Measurements from ENCODE around the gene ZNF385D.

ZNF385D gene

DNA sequence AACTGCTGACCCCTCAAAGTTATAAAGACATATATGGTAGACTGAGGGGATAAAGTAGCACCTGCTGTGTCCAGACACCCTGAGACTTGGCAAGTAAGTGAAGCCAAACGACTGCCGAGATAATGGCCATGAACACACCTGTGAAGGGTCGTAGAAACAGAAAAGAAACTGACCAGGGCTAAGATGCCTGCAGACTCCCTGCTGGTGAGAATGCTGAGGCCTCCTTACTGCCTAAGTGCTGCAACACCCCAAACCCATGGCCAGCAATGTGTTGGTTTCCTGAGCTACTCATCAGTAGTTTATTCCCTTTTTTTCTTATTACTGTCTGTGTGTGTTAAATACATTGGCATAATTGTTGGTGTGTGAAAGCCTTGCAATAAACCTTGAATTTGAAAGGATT lies 233.8 kb downstream of the ZNF385D start:
- TF ChIP-seq MYC (IDR thresholded peaks at IDR 0.05; ENCODE audit: low read depth, low read length) (no peak), POLR2A (IDR thresholded peaks at IDR 0.05; ENCODE audit: extremely low read depth, insufficient read length) (no peak)
- TF ChIP-seq, protein P1, sequence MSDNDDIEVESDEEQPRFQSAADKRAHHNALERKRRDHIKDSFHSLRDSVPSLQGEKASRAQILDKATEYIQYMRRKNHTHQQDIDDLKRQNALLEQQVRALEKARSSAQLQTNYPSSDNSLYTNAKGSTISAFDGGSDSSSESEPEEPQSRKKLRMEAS (IDR thresholded peaks at IDR 0.05; ENCODE audit: low read depth, low read length), result no peak
- TF ChIP-seq, protein P2, sequence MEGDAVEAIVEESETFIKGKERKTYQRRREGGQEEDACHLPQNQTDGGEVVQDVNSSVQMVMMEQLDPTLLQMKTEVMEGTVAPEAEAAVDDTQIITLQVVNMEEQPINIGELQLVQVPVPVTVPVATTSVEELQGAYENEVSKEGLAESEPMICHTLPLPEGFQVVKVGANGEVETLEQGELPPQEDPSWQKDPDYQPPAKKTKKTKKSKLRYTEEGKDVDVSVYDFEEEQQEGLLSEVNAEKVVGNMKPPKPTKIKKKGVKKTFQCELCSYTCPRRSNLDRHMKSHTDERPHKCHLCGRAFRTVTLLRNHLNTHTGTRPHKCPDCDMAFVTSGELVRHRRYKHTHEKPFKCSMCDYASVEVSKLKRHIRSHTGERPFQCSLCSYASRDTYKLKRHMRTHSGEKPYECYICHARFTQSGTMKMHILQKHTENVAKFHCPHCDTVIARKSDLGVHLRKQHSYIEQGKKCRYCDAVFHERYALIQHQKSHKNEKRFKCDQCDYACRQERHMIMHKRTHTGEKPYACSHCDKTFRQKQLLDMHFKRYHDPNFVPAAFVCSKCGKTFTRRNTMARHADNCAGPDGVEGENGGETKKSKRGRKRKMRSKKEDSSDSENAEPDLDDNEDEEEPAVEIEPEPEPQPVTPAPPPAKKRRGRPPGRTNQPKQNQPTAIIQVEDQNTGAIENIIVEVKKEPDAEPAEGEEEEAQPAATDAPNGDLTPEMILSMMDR (IDR thresholded peaks at IDR 0.05; ENCODE audit: low read depth, low read length), result no peak
- no peak for DNase-seq (ENCODE audit: low read depth)

DNA sequence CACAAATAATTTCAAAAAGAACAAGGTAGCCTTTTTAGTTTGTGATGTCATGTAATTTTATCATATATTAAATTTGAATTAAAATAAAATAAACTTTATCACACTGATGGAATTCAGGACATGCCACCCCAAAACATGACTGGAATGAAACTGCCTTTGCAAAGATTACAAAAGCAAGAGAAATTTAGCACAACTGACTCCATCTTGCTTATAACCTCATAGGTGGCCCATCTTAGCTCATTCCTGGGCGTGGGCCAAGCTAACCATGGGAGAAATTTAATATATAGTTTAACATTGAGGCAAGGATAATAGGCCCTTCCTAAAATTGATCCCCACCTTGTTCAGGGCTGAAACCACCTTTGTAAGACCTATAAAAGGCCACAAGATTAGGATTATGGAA lies 235.6 kb downstream of the ZNF385D start:
- no peak overlapping the region for H3K4me3 ChIP-seq (ENCODE audit: low read depth, low read length)
- TF ChIP-seq, protein P2 (IDR thresholded peaks at IDR 0.05; ENCODE audit: low read depth, low read length), result no peak
- TF ChIP-seq MYC (IDR thresholded peaks at IDR 0.05; ENCODE audit: low read depth, low read length), result no peak
- no peak for TF ChIP-seq POLR2A (IDR thresholded peaks at IDR 0.05; ENCODE audit: extremely low read depth, insufficient read length)
- TF ChIP-seq, protein P1 (IDR thresholded peaks at IDR 0.05; ENCODE audit: low read depth, low read length), result no peak
- no peak for DNase-seq (ENCODE audit: low read depth)

More for the DNA sequence above, 233.8 kb downstream of the ZNF385D start:
- no peak overlapping the region for H3K4me3 ChIP-seq (ENCODE audit: low read depth, low read length)

DNA sequence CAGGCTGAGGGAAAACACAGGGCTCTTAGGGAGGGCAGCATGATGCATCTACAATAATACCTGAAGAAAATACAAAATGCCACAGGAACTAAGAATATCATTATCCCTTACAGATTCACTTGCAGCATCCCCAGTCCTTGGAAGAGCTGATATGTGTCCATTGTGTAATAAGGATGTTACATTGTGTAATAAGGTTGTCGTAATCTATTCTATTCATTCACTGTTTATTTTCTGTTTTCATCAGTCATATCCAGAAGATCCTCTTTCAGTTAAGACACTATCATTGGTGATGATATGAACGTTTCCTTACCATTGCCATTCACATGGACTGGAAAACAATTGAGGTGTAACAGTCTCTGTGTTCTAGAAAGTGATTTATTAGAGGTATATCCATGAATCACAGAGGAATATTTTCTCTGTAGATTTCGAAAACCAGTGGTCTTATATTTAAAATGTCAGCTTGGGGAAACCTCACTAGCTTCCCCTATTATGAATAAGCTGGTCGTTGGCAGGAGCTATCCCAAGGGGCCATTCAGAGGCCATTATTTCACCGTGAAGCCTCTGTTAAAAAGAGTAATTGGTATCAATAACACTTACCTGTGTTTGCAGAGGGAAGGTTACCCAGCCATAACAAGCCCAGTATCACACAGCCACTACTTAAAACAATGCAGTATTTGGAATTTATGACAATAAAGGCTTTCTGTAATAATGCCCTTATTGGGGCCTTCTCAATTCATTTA lies 241.1 kb downstream of the ZNF385D start:
- TF ChIP-seq, protein P1 (IDR thresholded peaks at IDR 0.05; ENCODE audit: low read depth, low read length), result no peak
- TF ChIP-seq POLR2A (IDR thresholded peaks at IDR 0.05; ENCODE audit: extremely low read depth, insufficient read length) (no peak), MYC (IDR thresholded peaks at IDR 0.05; ENCODE audit: low read depth, low read length) (no peak)
- TF ChIP-seq, protein P2 (IDR thresholded peaks at IDR 0.05; ENCODE audit: low read depth, low read length), result no peak
- peak; percentile 59 for DNase-seq (ENCODE audit: low read depth)

DNA sequence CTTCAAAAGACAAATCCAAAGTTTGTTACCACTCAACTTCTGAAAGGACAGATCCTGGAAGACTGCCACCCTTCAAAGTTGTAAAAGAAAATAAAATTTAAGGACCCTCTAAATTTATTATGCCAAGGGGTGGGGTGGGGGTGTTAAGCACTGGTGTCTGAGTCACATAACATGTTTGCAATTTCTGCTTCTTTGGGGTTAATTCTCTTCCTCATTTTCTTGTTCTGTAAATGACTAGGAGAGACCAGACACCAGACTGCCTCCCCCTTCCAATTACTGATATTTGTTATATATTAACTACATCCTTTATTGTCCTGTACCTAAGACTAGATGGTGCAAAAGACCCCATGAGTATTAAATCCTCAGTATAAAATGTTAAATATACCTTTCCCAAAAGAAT lies 242.8 kb downstream of the ZNF385D start:
- H3K4me3 ChIP-seq (ENCODE audit: low read depth, low read length), result no peak overlapping the region
- DNase-seq (ENCODE audit: low read depth), result peak; percentile 55
- TF ChIP-seq MYC (IDR thresholded peaks at IDR 0.05; ENCODE audit: low read depth, low read length), result no peak
- TF ChIP-seq POLR2A (IDR thresholded peaks at IDR 0.05; ENCODE audit: extremely low read depth, insufficient read length), result no peak
- TF ChIP-seq, protein P1 (IDR thresholded peaks at IDR 0.05; ENCODE audit: low read depth, low read length), result no peak
- TF ChIP-seq, protein P2 (IDR thresholded peaks at IDR 0.05; ENCODE audit: low read depth, low read length), result no peak

More for the DNA sequence above, 241.1 kb downstream of the ZNF385D start:
- no peak overlapping the region for H3K4me3 ChIP-seq (ENCODE audit: low read depth, low read length)

DNA sequence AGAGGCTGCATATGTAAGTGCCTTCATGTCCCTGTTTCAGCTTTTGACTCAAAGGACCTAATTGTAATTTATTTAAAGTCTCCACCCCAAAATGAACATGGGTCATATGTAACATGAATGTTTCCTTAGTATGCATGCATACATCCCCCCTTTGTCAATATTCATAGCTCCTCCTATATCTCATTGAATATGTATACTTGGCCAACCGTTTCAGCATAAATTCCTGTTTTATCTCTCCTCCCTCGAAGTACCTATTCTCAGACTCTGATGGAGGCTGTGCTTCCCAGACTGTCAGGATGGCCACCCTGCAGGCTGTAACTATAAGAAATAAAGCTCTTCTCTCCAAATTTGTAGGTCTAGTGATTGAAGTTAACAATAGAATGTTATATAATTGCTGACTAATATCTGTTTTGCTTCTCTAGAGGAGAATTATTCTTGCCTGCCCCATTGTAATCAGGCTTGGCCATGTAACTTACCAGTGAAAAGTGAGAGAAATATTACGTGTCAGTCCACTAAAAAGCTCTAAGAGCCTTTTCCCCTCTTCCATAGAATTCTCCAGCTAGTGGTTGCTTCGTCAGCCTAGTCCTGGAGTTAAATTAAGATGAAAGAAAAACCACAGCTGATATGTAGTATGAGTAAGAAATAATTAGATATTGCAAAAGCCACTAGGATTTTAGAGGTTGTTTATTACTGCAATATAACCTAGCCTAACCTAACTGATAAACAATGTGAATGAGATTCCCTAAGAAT lies 245.1 kb downstream of the ZNF385D start:
- TF ChIP-seq, protein P2 (IDR thresholded peaks at IDR 0.05; ENCODE audit: low read depth, low read length), result no peak
- TF ChIP-seq POLR2A (IDR thresholded peaks at IDR 0.05; ENCODE audit: extremely low read depth, insufficient read length) (no peak), MYC (IDR thresholded peaks at IDR 0.05; ENCODE audit: low read depth, low read length) (no peak)
- TF ChIP-seq, protein P1 (IDR thresholded peaks at IDR 0.05; ENCODE audit: low read depth, low read length), result no peak
- DNase-seq (ENCODE audit: low read depth), result no peak
- H3K4me3 ChIP-seq (ENCODE audit: low read depth, low read length), result no peak overlapping the region

All from NB4 (cell line).